GM19023 (cell line): ENCODE results near the gene SERGEF.

Source experiments
- ATAC-seq: cut with Tn5 transposase; IDR thresholded peaks from one replicate; pipeline ENCODE4 v1.9.1; 2021; ENCODE audit warnings: mild to moderate bottlenecking, moderate library complexity; ENCODE audit not compliant: unreplicated experiment

SERGEF gene

GRCh38 chr11:17954395-17955252 lies 58.2 kb downstream of the SERGEF start:
- ATAC-seq = no peak

- no peak for ATAC-seq
Observed at GRCh38 chr11:17952487-17952886, 60.4 kb downstream of the SERGEF start.

DNA sequence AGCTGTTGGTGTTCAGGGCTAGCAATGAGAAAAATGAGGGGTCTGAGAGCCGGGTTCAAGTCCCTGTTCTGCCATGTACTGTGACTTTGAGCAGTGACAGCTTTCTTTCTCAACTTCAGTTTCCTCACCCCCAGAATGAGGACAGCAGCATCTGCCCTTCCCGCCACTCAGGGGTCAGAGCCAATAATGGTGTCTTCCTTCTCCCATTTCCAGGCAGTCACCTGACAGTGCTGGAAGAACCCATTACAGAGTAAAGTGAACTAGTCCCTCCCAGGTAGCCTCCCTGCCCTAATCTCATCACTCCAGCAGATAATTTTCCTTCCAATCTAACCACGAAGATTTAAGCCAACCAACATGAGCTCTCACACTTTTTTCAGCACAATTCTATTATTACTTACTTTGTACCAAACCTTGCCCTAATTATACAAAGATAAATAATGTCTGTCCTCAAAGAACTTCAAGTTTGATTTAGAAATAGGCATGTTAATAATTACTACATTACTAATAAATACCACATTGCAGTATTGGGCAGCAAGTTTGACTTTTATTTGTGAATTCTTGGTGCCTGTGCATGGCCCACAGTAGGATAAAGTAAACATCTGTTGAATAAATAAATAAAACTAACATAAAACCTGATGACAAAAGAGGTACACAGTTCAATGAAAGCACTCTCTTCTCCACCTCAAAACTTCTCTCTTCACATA lies 61.0 kb downstream of the SERGEF start:
- no peak for ATAC-seq

GRCh38 chr11:17950644-17951043 lies 62.2 kb downstream of the SERGEF start:
- ATAC-seq = no peak

- ATAC-seq = no peak
Observed at GRCh38 chr11:17948296-17948695, 64.6 kb downstream of the SERGEF start.

DNA sequence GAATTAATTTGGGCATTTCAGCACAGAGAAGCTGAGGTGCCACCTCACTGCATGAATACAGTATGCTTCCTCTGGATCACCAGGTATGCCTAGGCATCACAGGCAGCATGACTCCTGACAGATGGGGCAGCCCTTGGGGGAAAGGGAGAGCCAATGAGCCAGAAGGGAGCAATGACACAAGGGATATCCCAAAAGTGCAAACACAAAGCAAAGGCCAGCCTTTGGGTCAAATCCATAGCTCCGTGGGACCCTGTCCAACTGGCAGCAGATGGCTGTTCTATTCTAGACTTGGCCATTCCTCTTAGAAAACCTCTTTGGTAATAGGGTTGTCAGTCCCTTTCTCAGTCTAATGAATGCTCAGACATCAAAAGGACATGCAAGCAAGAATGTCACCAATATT lies 73.3 kb downstream of the SERGEF start:
- no peak for ATAC-seq

- ATAC-seq = no peak
Observed at GRCh38 chr11:17936790-17937189, 76.1 kb downstream of the SERGEF start.

GRCh38 chr11:17934194-17934593 lies 78.7 kb downstream of the SERGEF start:
- no peak for ATAC-seq

DNA sequence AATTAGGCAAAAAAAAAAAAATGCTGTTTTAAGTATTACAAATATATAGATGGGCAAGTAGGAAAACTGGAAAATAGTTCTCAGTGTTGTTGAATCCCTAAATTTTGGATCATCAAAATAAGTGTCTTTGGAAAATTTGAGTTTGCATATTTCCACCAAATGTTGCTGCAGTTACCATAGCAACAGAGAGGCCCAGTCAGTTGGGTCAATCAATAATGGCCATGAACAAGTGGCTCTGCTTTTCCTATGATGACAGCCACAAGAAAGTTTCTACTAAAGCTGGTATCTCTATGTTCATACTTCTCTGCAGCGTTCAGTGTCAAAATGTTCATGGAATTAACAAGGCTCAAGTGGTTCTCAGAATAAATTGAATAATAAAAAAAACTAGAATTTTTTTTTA lies 79.1 kb downstream of the SERGEF start:
- no peak for ATAC-seq

GRCh38 chr11:17932472-17932871 lies 80.4 kb downstream of the SERGEF start:
- no peak for ATAC-seq

GRCh38 chr11:17931595-17931994 lies 81.3 kb downstream of the SERGEF start:
- no peak for ATAC-seq

- ATAC-seq = no peak
Observed at GRCh38 chr11:17930544-17931125, 82.2 kb downstream of the SERGEF start.

DNA sequence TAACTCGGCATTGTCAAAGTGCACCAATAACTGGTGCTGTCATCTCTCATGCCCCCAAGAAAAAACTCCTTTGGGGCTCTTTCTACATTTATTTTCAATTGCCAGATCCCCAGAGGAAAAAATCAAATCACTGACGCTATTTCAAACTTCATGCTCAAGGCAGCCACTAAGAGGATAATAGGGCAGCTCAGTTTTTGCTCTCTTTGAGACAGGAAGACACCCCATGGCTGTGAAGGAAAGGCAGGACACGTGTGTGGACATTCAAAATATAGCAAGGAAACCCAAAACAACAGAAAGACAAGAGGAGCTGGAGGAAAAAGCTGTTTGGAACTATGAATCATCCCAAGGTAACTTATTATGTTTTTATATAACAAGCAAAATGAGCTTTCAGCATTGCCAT lies 83.7 kb downstream of the SERGEF start:
- no peak for ATAC-seq

DNA sequence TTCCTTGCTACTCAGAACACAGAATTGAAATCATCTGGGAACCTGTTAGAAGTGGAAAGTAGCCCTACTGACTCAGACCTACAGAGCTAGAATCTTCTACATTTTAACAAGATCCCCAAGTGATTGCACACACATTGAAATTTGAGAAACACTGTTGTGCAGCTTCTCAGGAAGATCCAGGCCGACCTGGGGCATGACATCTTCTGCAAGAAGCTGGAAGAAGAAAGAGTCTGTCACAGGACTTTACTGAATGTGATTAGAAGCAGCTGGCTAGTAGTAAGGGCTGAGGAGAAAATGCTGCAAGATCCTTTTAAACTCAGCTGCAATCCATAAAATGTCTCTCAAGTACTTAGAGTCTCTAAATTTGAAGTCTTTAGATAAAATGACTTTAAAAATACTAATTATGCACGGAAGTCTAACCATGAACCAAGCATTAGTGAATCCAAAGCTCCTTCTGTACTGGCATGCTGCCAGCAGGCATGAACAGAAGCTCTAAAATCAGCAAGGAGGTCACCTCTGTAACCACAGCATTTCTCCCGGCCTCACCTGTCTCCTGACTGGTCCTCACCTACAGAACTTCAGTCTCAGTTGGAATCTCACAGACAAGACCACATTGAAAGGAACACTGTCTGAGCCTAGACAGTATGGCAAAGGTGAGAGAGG lies 85.0 kb downstream of the SERGEF start:
- no peak for ATAC-seq

DNA sequence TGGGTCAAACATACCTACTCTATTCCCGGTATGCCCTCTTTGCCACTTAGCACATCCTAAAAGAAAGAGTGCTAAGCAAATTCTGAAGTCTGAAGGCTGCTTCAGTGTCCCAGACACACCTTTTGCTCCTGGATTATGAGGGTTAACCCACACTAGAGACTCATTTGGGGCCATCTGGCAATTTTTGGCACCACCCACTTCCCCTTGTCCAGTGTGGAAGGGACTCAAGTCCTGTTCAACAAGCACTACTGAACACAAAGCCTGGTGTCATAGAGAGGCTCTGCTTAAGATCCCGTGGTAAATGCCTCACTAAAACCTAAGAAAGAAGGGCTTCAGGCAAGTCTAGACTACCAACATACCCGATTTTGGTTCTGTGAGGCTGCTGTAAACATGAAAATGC lies 85.8 kb downstream of the SERGEF start:
- ATAC-seq = no peak

DNA sequence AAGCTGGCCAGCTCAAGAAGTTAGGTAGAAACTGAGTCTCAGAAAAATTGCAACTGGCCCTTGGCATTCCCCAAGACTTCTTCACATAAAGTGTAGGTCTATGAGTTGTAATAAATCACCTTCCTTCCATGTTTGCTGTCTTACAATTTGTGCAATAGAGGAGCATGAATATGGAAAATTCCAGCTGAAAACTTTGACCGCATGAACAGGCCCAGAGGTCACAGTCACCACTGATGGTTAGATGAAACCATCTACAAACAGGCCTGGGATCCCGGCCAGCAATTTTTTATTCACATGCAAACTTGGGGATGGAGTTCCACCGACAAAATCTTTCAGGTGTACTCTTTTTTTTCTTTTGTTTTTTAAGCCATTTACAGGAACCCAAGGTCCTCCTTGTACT lies 88.1 kb downstream of the SERGEF start:
- no peak for ATAC-seq

- no peak for ATAC-seq
Observed at GRCh38 chr11:17923217-17923616, 89.6 kb downstream of the SERGEF start.

DNA sequence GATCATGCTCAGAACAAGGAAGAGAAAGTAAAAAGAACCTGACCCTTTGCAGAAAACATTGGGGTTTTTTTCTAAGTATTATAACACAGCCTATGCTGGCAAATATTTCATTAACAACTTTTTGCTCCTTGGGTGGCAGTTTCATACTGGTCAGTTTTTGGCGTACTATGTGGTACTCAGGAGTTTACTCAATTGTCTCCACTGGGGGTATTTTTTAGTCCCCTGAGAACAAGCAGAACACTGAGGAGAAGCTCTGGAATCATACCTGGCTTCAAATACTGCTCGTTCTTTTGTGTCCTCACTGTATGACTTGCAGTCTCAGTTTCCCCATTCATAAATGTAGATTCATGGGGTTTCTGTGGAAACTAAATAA lies 90.4 kb downstream of the SERGEF start:
- ATAC-seq = no peak

DNA sequence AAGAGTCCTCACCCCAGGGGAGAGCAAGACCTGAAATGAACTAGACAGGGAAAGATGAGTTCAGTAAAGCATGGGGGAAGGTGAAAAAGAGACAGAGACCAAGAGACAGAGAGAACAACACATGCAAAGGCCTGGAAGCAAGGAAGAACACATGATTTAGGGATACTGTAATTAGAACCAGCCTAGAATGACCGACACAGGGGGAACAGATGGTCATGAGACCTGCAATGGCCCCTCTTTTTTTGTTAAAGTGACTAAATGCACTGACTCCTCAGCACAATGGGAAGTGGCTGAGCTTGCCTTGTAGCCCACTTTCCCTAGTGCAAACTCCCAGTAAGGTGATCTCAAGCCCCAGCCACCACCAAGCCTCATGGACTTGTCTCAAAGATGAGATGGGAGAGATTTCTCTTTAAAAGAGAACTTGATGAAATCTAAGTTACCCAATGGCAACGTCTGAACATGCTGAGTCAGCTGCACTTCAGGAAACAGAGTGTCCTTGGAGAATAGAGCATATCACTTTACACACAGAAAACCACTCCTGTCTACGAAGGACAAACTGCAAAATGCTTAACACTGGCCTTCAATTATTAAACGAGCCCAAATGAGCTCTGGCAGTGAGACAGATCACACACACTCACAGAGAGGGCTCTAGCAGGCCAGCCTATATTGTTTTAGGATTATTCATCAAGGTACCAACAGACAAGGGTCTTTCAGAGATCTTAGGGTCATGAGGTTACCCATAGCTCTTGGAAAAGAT lies 91.0 kb downstream of the SERGEF start:
- no peak for ATAC-seq

DNA sequence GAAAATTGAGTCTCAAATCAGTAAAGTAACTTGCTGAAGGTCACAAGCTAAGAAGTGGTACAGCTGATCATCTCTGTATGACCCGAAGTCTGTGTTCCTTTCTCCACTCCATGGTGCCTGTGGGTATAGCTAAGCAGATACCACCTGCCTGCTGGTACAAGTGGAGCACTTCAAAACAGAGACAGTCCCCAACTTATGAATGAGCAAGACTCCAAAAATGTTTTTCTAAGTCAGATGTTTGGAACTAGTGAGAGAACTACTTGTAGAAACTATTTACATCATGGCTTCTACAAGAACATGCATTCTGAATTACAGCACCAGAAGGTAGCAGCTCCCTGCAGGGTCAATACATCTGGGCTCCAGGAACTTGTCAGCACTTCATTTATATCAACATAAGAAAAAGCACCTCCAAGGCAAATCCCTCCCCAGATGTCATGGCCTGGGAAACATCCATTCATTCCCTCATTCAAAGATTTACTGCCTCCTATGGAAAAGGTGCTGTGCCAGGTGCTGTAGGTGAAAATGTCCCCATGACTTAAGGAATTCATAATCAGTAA lies 94.7 kb downstream of the SERGEF start:
- ATAC-seq = no peak
